ENCODE results near the gene TMEM35B. TPM values are rescaled to one million over a fixed set of nuclear protein-coding genes. Genes with fewer than 3 reads are reported as not detected.

Gene TMEM35B
- total and polyA plus RNA-seq, 9 of the 15 experiments (the other 6 are each of a cell fraction or from before 2014, with no cell fraction given), result 11.4 to 142 (median 21.4) TPM

DNA sequence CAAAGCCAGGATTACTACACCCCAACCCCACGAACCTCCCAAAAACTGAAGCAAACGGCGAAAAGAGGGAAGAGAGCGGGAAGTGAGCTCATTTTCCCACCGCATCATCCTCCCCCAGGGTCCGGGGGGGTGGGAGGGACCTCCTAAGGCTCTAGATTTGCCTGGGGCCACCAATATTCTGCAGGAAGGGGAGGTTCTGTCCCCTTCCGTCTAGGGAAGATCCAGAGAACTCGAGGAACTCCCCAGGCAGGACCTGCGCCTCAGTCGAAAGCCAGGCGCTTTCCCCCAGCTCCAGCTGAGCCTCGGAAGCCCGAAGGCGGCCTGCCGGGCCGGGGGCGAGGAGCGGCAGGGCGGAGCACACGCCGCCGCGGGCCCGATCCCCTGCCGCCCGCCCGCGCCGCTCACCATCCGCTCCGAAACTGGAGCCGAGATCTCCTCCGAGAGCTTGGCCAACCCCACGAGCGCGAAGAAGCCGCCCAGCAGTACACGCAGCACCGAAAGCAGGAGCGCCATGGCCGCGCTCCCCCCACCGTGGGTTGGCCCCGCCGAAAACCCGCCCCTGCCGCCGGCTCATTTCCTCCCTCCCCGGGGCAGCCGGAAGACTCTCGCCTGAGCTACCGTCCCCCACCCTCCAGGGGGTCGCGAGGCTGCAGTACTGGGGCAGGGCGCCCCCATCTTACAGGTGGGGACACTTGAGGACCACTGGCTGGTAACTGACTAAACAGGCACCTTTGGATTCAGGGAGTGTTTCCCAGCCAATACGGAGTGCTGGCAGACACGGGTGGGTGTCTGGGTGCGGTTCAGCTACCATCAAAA lies at the start of gene TMEM35B (continued):
- TF ChIP-seq YY1 (IDR thresholded peaks at IDR 0.05; ENCODE audit: borderline replicate concordance in 1 of 3, control insufficient read depth in 1 of 3, extremely low read depth in 1 of 3, insufficient read depth in 3 of 3, insufficient read length in 1 of 3, insufficient replicate concordance in 2 of 3, low read depth in 1 of 3, low read length in 2 of 3), result peak; percentile 59 to 93 (median 83)
- TF ChIP-seq ZNF133 (CRISPR knock-in tag; IDR thresholded peaks at IDR 0.05), result 0 out of 2 replicates have a peak, but pooled peaks have one; percentile 6
- 0 out of 2 replicates have a peak, but pooled peaks have one; percentile 39 for TF ChIP-seq HBP1 (CRISPR knock-in tag; IDR thresholded peaks at IDR 0.05)
- TF ChIP-seq SIN3A (IDR thresholded peaks at IDR 0.05; ENCODE audit: borderline replicate concordance in 2 of 2, control insufficient read depth in 1 of 2, low read depth in 2 of 2, low read length in 2 of 2), result peak; percentile 37 to 52; a peak in 1 of 4 replicates
- peak; percentile 77 for TF ChIP-seq GABPA (tag; conservative IDR thresholded peaks at IDR 0.05; ENCODE audit: low read depth)
- peak; percentile 92 for TF ChIP-seq KDM5B (IDR thresholded peaks at IDR 0.05; ENCODE audit: insufficient replicate concordance, low read depth, low read length)
- 0 out of 2 replicates have a peak, but pooled peaks have one; percentile 53 for TF ChIP-seq ZNF511 (CRISPR knock-in tag; IDR thresholded peaks at IDR 0.05)
- TF ChIP-seq, protein P1, sequence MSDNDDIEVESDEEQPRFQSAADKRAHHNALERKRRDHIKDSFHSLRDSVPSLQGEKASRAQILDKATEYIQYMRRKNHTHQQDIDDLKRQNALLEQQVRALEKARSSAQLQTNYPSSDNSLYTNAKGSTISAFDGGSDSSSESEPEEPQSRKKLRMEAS (CRISPR knock-in tag; IDR thresholded peaks at IDR 0.05), result no peak
- TF ChIP-seq FIP1L1 (IDR thresholded peaks at IDR 0.05; ENCODE audit: low read depth, low read length, poor library complexity, severe bottlenecking), result peak; percentile 35
- no peak for TF ChIP-seq KDM1A (IDR thresholded peaks at IDR 0.05)
- peak; percentile 50; the same call in 1 of the 2 replicates for TF ChIP-seq SMAD4 (CRISPR knock-in tag; conservative IDR thresholded peaks at IDR 0.05)
- peak; percentile 48; the same call in 1 of the 2 replicates for TF ChIP-seq E4F1 (CRISPR knock-in tag; IDR thresholded peaks at IDR 0.05; ENCODE audit: borderline replicate concordance)
- peak; percentile 60; the same call in 1 of the 2 replicates for TF ChIP-seq MTA1 (IDR thresholded peaks at IDR 0.05; ENCODE audit: borderline replicate concordance)
- peak; percentile 92 for TF ChIP-seq RBFOX2 (IDR thresholded peaks at IDR 0.05; ENCODE audit: low read depth, low read length)
